WTC11 (cell line): ENCODE results near the gene SPOCK2. TPM values are rescaled to one million over a fixed set of nuclear protein-coding genes. Genes with fewer than 3 reads are reported as not detected.

ENCODE experiments used
- ATAC-seq: fragments of 200-7000 bp; cut with Tn5 transposase; 2 replicates; pipeline ENCODE4 v1.10.0; 2021; ENCODE audit warnings: mild to moderate bottlenecking, moderate library complexity
- CTCF ChIA-PET: fragments of 300-600 bp; sonication (Branson Sonifier 250); formaldehyde crosslinking; loops from one replicate; lab custom pipeline; 2021; ENCODE audit warnings: antibody characterized with exemption; lab: Charles Lee
- POLR2A ChIA-PET: fragments of 350-600 bp; sonication (Branson Sonifier 250); formaldehyde crosslinking; loops from one replicate; lab custom pipeline; 2021; ENCODE audit warnings: antibody characterized with exemption; lab: Charles Lee
- DNase-seq: peaks from one replicate; pipeline ENCODE4 v3.0.0; 2021; ENCODE audit warnings: low spot score
- H3K27ac Mint-ChIP-seq: 2 replicates; pipeline ENCODE4 v1.8.0; 2021; ENCODE audit warnings: mixed read lengths
- H3K27me3 Mint-ChIP-seq: 2 replicates; pipeline ENCODE4 v1.8.0; 2021; ENCODE audit warnings: low read depth, mild to moderate bottlenecking, moderate library complexity, mixed read lengths
- H3K36me3 Mint-ChIP-seq: 2 replicates; pipeline ENCODE4 v1.8.0; 2021; ENCODE audit warnings: mixed read lengths
- H3K4me1 Mint-ChIP-seq: 2 replicates; pipeline ENCODE4 v1.8.0; 2022; ENCODE audit warnings: mixed read lengths
- H3K4me3 Mint-ChIP-seq: 2 replicates; pipeline ENCODE4 v1.8.0; 2021; ENCODE audit warnings: mild to moderate bottlenecking, moderate library complexity, mixed read lengths
- H3K9me3 Mint-ChIP-seq: 2 replicates; pipeline ENCODE4 v1.8.0; 2021; ENCODE audit warnings: mixed read lengths
- CBFB ChIP-seq: sonication (generic); formaldehyde crosslinking; IDR thresholded peaks from 2 replicates; pipeline ENCODE4 v1.8.1; 2022; ENCODE audit warnings: mild to moderate bottlenecking, low read depth, missing genetic modification reagents
- CREB1 ChIP-seq: sonication (generic); formaldehyde crosslinking; IDR thresholded peaks from 2 replicates; pipeline ENCODE4 v1.8.0; 2023; ENCODE audit warnings: mild to moderate bottlenecking, missing genetic modification reagents
- ETV6 ChIP-seq: sonication (generic); formaldehyde crosslinking; IDR thresholded peaks from 2 replicates; pipeline ENCODE4 v1.8.1; 2022; ENCODE audit warnings: mild to moderate bottlenecking, missing genetic modification reagents
- FOXP1 ChIP-seq: sonication (generic); formaldehyde crosslinking; IDR thresholded peaks from 2 replicates; pipeline ENCODE4 v1.8.0; 2022; ENCODE audit warnings: missing genetic modification reagents, mild to moderate bottlenecking, moderate library complexity, borderline replicate concordance
- GRHL2 ChIP-seq: fragments of 250-450 bp; sonication (Bioruptor Pico); IDR thresholded peaks from 2 replicates; pipeline ENCODE4 v1.8.0; 2022; ENCODE audit warnings: mild to moderate bottlenecking, moderate library complexity; ENCODE audit not compliant: insufficient replicate concordance, severe bottlenecking
- HMGA2 ChIP-seq: fragments of 250-450 bp; sonication (Bioruptor Pico); IDR thresholded peaks from 2 replicates; pipeline ENCODE4 v1.4.0; 2021; ENCODE audit warnings: mild to moderate bottlenecking, moderate library complexity
- JUN ChIP-seq: sonication (generic); formaldehyde crosslinking; IDR thresholded peaks from 2 replicates; pipeline ENCODE4 v1.8.0; 2023; ENCODE audit warnings: mild to moderate bottlenecking, missing genetic modification reagents
- KAT7 ChIP-seq: sonication (generic); formaldehyde crosslinking; IDR thresholded peaks from 2 replicates; pipeline ENCODE4 v1.8.1; 2023; ENCODE audit warnings: missing genetic modification reagents, mild to moderate bottlenecking, borderline replicate concordance
- MYBL2 ChIP-seq: sonication (generic); formaldehyde crosslinking; IDR thresholded peaks from 2 replicates; pipeline ENCODE4 v1.8.1; 2023; ENCODE audit warnings: mild to moderate bottlenecking, moderate library complexity, missing genetic modification reagents
- NR2C2 ChIP-seq: sonication (generic); formaldehyde crosslinking; IDR thresholded peaks from 2 replicates; pipeline ENCODE4 v1.8.0; 2022; ENCODE audit warnings: mild to moderate bottlenecking, missing genetic modification reagents
- OVOL2 ChIP-seq: fragments of 250-450 bp; sonication (Bioruptor Pico); IDR thresholded peaks from 2 replicates; pipeline ENCODE4 v1.9.0; 2021; ENCODE audit warnings: mild to moderate bottlenecking, borderline replicate concordance
- ZNF232 ChIP-seq: sonication (generic); formaldehyde crosslinking; IDR thresholded peaks from 2 replicates; pipeline ENCODE4 v1.8.0; 2022; ENCODE audit warnings: mild to moderate bottlenecking, missing genetic modification reagents
- total RNA-seq: library from RNA; stranded (reverse); gene quantifications from 3 replicates; pipeline ENCODE4 v1.2.3, GENCODE V29; 2021
- TF ChIP-seq, protein P1 (sequence below): fragments of 200-600 bp; IDR thresholded peaks from 2 replicates; pipeline ENCODE4 v1.8.0; 2022; ENCODE audit warnings: antibody characterized with exemption
- TF ChIP-seq, protein P2 (sequence below): sonication (generic); formaldehyde crosslinking; conservative IDR thresholded peaks from 2 replicates; pipeline ENCODE4 v1.8.1; 2022; ENCODE audit warnings: mild to moderate bottlenecking, missing genetic modification reagents
- TF ChIP-seq, protein P3 (sequence below): sonication (generic); formaldehyde crosslinking; IDR thresholded peaks from 2 replicates; pipeline ENCODE4 v1.8.0; 2023; ENCODE audit warnings: missing genetic modification reagents
- TF ChIP-seq, protein P4 (sequence below): fragments of 250-450 bp; sonication (Bioruptor Pico); IDR thresholded peaks from 2 replicates; pipeline ENCODE4 v2.1.2; 2022; ENCODE audit warnings: mild to moderate bottlenecking, moderate library complexity
- TF ChIP-seq, protein P5 (sequence below): fragments of 250-450 bp; sonication (Bioruptor Pico); IDR thresholded peaks from 2 replicates; pipeline ENCODE4 v1.9.0; 2021; ENCODE audit warnings: moderate library complexity, mild to moderate bottlenecking, inconsistent platforms, borderline replicate concordance
- TF ChIP-seq, protein P6 (sequence below): sonication (generic); formaldehyde crosslinking; IDR thresholded peaks from 2 replicates; pipeline ENCODE4 v1.8.0; 2022; ENCODE audit warnings: missing genetic modification reagents
- TF ChIP-seq, protein P7 (sequence below): fragments of 250-450 bp; sonication (Bioruptor Pico); IDR thresholded peaks from 2 replicates; pipeline ENCODE4 v1.9.0; 2021; ENCODE audit warnings: mild to moderate bottlenecking
- TF ChIP-seq, protein P8 (sequence below): sonication (generic); formaldehyde crosslinking; IDR thresholded peaks from 2 replicates; pipeline ENCODE4 v1.8.0; 2022; ENCODE audit warnings: mild to moderate bottlenecking, missing genetic modification reagents
- TF ChIP-seq, protein P9 (sequence below): sonication (generic); formaldehyde crosslinking; IDR thresholded peaks from 2 replicates; pipeline ENCODE4 v1.8.1; 2023; ENCODE audit warnings: mild to moderate bottlenecking, missing genetic modification reagents, moderate library complexity
- TF ChIP-seq, protein P10 (sequence below): sonication (generic); formaldehyde crosslinking; IDR thresholded peaks from 2 replicates; pipeline ENCODE4 v1.8.1; 2023; ENCODE audit warnings: mild to moderate bottlenecking, missing genetic modification reagents

Gene SPOCK2
- total RNA-seq, 1 experiment from 2014 or later = 4.7 TPM

DNA sequence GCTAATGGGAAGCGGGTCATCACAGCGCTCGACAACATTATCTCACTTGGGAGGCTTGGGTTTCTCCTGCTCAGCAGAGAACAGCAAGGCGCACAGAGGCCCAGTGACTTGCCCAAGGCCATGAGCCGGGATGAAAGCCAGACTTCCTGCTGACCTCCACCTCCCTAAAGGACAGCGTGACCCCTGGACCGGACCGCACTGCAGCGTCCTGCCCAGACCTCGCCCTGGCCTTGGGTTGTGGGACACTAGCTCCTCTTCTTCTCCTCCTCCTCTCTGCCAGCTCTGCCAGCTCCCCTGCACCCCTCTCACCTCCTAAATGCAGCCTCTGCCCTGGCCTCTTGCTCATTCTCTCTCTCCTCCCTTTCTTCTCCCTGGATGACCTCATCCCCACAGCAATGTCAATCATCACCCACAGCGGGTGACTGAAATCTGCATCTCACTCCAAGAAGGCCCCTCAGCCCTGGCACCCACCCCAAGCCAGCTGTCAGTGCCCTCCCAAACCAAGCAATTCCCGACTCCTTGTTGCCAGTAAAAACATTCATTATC is 19.4 kb downstream of the SPOCK2 start:
- POLR2A ChIA-PET = interaction anchor here (0.7 kb wide), 1 partner anchor 192 kb away, joined by 4 read pairs; no protein-coding TSS in a partner anchor

DNA sequence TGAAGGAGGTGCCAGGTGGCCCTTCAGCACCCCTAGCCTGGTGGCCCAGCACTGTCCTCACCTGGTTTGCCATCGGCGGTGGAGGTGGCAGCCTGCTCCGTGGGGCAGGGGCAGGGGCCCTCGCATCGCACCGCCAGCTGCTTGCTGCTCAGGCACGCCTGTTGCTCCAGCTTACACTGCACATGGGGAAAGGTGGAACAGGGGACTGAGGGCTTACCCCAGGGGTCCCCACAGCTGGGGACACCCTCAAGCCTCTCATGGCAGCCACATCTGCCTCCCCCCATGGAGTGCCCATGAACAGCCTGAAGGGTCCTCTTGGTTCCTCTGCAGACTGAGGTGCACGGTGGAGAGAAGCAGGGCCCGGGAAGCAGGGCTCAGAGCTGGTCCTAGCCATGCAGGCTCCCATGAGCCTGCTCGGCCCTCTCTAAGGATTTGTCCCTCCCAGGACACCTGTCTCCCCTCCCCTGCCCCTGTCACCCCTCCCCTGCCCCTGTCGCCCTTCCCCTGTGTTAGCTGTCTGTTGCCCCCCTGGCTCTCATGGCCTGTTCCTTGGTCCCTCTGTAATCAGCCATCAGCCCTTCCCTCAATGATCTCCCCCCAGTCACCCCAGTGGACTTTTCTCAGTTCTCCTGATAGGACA is 20.1 kb downstream of the SPOCK2 start:
- ATAC-seq (no peak), DNase-seq (no peak)
- ChIA-PET CTCF (interaction anchor here (1.5 to 6.7 kb wide), 5 partner anchors 11 to 264 kb away, joined by 4 to 84 read pairs (median 5); no protein-coding TSS in a partner anchor), POLR2A (no interaction called here)
- Mint-ChIP-seq H3K4me3 (no peak overlapping the region), H3K9me3 (0 out of 2 replicates have a peak, but pooled peaks cover 4% of the 10 kb centered on the region), H3K27me3 (no peaks in the 10 kb centered on the region), H3K36me3 (no peaks in the 10 kb centered on the region), H3K4me1 (peaks cover 5% of the 10 kb centered on the region), H3K27ac (no peak overlapping the region; the same call in 1 of the 2 replicates)
- no peak for TF ChIP-seq NR2C2 (CRISPR knock-in tag)
- TF ChIP-seq, protein P1, sequence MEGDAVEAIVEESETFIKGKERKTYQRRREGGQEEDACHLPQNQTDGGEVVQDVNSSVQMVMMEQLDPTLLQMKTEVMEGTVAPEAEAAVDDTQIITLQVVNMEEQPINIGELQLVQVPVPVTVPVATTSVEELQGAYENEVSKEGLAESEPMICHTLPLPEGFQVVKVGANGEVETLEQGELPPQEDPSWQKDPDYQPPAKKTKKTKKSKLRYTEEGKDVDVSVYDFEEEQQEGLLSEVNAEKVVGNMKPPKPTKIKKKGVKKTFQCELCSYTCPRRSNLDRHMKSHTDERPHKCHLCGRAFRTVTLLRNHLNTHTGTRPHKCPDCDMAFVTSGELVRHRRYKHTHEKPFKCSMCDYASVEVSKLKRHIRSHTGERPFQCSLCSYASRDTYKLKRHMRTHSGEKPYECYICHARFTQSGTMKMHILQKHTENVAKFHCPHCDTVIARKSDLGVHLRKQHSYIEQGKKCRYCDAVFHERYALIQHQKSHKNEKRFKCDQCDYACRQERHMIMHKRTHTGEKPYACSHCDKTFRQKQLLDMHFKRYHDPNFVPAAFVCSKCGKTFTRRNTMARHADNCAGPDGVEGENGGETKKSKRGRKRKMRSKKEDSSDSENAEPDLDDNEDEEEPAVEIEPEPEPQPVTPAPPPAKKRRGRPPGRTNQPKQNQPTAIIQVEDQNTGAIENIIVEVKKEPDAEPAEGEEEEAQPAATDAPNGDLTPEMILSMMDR = no peak
- TF ChIP-seq, protein P2, sequence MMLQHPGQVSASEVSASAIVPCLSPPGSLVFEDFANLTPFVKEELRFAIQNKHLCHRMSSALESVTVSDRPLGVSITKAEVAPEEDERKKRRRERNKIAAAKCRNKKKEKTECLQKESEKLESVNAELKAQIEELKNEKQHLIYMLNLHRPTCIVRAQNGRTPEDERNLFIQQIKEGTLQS (CRISPR knock-in tag) = no peak
- no peak for TF ChIP-seq HMGA2 (CRISPR knock-in tag)
- TF ChIP-seq, protein P3, sequence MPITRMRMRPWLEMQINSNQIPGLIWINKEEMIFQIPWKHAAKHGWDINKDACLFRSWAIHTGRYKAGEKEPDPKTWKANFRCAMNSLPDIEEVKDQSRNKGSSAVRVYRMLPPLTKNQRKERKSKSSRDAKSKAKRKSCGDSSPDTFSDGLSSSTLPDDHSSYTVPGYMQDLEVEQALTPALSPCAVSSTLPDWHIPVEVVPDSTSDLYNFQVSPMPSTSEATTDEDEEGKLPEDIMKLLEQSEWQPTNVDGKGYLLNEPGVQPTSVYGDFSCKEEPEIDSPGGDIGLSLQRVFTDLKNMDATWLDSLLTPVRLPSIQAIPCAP = no peak
- TF ChIP-seq, protein P4, sequence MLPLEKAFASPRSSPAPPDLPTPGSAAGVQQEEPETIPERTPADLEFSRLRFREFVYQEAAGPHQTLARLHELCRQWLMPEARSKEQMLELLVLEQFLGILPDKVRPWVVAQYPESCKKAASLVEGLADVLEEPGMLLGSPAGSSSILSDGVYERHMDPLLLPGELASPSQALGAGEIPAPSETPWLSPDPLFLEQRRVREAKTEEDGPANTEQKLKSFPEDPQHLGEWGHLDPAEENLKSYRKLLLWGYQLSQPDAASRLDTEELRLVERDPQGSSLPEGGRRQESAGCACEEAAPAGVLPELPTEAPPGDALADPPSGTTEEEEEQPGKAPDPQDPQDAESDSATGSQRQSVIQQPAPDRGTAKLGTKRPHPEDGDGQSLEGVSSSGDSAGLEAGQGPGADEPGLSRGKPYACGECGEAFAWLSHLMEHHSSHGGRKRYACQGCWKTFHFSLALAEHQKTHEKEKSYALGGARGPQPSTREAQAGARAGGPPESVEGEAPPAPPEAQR = no peak
- TF ChIP-seq OVOL2 (CRISPR knock-in tag) = no peak
- TF ChIP-seq, protein P5, sequence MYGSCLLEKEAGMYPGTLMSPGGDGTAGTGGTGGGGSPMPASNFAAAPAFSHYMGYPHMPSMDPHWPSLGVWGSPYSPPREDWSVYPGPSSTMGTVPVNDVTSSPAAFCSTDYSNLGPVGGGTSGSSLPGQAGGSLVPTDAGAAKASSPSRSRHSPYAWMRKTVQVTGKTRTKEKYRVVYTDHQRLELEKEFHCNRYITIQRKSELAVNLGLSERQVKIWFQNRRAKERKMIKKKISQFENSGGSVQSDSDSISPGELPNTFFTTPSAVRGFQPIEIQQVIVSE (CRISPR knock-in tag) = no peak
- TF ChIP-seq, protein P6, sequence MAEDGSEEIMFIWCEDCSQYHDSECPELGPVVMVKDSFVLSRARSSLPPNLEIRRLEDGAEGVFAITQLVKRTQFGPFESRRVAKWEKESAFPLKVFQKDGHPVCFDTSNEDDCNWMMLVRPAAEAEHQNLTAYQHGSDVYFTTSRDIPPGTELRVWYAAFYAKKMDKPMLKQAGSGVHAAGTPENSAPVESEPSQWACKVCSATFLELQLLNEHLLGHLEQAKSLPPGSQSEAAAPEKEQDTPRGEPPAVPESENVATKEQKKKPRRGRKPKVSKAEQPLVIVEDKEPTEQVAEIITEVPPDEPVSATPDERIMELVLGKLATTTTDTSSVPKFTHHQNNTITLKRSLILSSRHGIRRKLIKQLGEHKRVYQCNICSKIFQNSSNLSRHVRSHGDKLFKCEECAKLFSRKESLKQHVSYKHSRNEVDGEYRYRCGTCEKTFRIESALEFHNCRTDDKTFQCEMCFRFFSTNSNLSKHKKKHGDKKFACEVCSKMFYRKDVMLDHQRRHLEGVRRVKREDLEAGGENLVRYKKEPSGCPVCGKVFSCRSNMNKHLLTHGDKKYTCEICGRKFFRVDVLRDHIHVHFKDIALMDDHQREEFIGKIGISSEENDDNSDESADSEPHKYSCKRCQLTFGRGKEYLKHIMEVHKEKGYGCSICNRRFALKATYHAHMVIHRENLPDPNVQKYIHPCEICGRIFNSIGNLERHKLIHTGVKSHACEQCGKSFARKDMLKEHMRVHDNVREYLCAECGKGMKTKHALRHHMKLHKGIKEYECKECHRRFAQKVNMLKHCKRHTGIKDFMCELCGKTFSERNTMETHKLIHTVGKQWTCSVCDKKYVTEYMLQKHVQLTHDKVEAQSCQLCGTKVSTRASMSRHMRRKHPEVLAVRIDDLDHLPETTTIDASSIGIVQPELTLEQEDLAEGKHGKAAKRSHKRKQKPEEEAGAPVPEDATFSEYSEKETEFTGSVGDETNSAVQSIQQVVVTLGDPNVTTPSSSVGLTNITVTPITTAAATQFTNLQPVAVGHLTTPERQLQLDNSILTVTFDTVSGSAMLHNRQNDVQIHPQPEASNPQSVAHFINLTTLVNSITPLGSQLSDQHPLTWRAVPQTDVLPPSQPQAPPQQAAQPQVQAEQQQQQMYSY (CRISPR knock-in tag) = no peak
- TF ChIP-seq, protein P7, sequence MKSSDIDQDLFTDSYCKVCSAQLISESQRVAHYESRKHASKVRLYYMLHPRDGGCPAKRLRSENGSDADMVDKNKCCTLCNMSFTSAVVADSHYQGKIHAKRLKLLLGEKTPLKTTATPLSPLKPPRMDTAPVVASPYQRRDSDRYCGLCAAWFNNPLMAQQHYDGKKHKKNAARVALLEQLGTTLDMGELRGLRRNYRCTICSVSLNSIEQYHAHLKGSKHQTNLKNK = no peak
- no peak for TF ChIP-seq FOXP1
- TF ChIP-seq, protein P8, sequence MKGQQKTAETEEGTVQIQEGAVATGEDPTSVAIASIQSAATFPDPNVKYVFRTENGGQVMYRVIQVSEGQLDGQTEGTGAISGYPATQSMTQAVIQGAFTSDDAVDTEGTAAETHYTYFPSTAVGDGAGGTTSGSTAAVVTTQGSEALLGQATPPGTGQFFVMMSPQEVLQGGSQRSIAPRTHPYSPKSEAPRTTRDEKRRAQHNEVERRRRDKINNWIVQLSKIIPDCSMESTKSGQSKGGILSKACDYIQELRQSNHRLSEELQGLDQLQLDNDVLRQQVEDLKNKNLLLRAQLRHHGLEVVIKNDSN (CRISPR knock-in tag) = no peak
- TF ChIP-seq CBFB = no peak
- no peak for TF ChIP-seq ETV6 (CRISPR knock-in tag)
- TF ChIP-seq KAT7 = no peak
- no peak for TF ChIP-seq CREB1 (CRISPR knock-in tag)
- TF ChIP-seq, protein P9, sequence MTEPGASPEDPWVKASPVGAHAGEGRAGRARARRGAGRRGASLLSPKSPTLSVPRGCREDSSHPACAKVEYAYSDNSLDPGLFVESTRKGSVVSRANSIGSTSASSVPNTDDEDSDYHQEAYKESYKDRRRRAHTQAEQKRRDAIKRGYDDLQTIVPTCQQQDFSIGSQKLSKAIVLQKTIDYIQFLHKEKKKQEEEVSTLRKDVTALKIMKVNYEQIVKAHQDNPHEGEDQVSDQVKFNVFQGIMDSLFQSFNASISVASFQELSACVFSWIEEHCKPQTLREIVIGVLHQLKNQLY (CRISPR knock-in tag) = no peak
- TF ChIP-seq, protein P10, sequence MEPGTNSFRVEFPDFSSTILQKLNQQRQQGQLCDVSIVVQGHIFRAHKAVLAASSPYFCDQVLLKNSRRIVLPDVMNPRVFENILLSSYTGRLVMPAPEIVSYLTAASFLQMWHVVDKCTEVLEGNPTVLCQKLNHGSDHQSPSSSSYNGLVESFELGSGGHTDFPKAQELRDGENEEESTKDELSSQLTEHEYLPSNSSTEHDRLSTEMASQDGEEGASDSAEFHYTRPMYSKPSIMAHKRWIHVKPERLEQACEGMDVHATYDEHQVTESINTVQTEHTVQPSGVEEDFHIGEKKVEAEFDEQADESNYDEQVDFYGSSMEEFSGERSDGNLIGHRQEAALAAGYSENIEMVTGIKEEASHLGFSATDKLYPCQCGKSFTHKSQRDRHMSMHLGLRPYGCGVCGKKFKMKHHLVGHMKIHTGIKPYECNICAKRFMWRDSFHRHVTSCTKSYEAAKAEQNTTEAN (CRISPR knock-in tag) = no peak
- no peak for TF ChIP-seq MYBL2 (CRISPR knock-in tag)

More for the DNA sequence above, 19.4 kb downstream of the SPOCK2 start:
- H3K27me3 Mint-ChIP-seq = no peaks in the 10 kb centered on the region
- CTCF ChIA-PET = interaction anchor here (0.6 to 6.7 kb wide), 5 partner anchors 10 to 300 kb away, joined by 4 to 84 read pairs (median 11); no protein-coding TSS in a partner anchor
- no peak for DNase-seq
- peaks cover 5% of the 10 kb centered on the region for H3K4me1 Mint-ChIP-seq
- no peak for TF ChIP-seq JUN (CRISPR knock-in tag)
- no peak for TF ChIP-seq ZNF232 (CRISPR knock-in tag)
- no peak for TF ChIP-seq GRHL2 (CRISPR knock-in tag)
- 0 out of 2 replicates have a peak, but pooled peaks cover 4% of the 10 kb centered on the region for H3K9me3 Mint-ChIP-seq
- H3K4me3 Mint-ChIP-seq = no peak overlapping the region
- no peak for ATAC-seq
- no peak overlapping the region for H3K27ac Mint-ChIP-seq
- no peaks in the 10 kb centered on the region for H3K36me3 Mint-ChIP-seq
